Astrocyte of the cerebellum (primary cell): ENCODE data around the gene THUMPD2.
A peak's percentile ranks its signal among the peaks of the same experiment; 100 is the strongest.

Source experiments
- DNase-seq: peaks from one replicate; pipeline ENCODE4 v3.0.0-alpha.2; 2011; ENCODE audit warnings: low read depth
- H3K4me3 ChIP-seq: 2 replicates; pipeline ENCODE4 v1.5.1; 2011; ENCODE audit warnings: mild to moderate bottlenecking, low read depth, low read length, moderate library complexity
- CTCF ChIP-seq: IDR thresholded peaks from 2 replicates; pipeline ENCODE4 v1.5.1; 2012; ENCODE audit warnings: low read length, low read depth, moderate library complexity, mild to moderate bottlenecking; ENCODE audit errors: missing control alignments
- in situ Hi-C: cut with HindIII; loops from 2 replicates; pipeline ENCODE4 v1.10.0; 2017; ENCODE audit warnings: low sequenced_read_pairs

Gene THUMPD2

GRCh38 chr2:39737661-39738060, 41.4 kb downstream of the THUMPD2 start:
- peak; percentile 48 for DNase-seq
- no peak for TF ChIP-seq CTCF
- in situ Hi-C loops = no loop called here
- no peak overlapping the region for H3K4me3 ChIP-seq

- DNase-seq = peak; percentile 88
Measured at GRCh38 chr2:39736640-39737039, 42.4 kb downstream of the THUMPD2 start.

DNA sequence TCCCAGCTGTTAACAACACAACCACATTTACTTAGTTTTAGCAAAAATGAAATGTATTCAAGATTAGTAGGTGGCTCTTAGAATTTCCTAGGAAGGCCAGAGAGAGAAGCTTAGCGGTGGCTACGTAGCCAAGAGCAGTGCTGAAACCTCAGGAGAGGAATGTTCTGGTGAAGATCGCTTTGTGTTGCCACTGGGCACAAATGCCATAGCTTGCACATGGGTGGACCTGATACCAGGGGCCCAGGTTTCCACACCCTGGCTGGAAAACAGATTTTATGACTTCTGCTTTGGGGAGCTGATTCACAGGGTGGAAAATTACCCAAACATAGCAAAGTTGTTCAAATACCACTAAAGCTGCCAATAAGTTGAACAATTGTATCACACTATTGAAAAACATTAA, 43.4 kb downstream of the THUMPD2 start:
- no peak for TF ChIP-seq CTCF
- no peak overlapping the region for H3K4me3 ChIP-seq
- no peak for DNase-seq
- in situ Hi-C loops = no loop called here

More at GRCh38 chr2:39736640-39737039, 42.4 kb downstream of the THUMPD2 start:
- no peak for TF ChIP-seq CTCF
- in situ Hi-C loops = no loop called here
- no peak overlapping the region for H3K4me3 ChIP-seq

GRCh38 chr2:39734445-39734844, 44.6 kb downstream of the THUMPD2 start:
- no peak overlapping the region for H3K4me3 ChIP-seq
- in situ Hi-C loops = no loop called here
- no peak for DNase-seq
- TF ChIP-seq CTCF = no peak

GRCh38 chr2:39733070-39733674, 45.9 kb downstream of the THUMPD2 start:
- no peak for TF ChIP-seq CTCF
- in situ Hi-C loops = no loop called here
- DNase-seq = no peak
- H3K4me3 ChIP-seq = no peak overlapping the region

DNA sequence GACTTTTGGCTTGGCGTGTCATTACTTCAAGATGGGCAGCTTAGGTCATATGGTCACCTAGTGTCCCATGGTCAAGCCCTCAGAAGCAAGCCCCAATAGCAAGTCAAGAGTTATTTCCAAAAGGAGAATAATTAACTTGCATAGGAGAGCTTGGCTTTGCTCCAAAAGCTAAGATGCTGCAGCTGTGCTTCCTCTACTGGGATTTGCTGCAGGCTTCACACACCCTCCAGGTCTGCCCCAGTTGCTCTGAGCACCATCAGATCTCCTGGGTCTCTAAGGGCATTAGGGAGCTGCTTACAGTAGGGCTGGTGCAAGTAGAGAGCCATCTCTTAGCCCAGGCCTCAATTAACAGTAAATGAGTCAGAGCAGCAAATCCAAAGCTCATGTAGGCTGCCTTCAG, 46.6 kb downstream of the THUMPD2 start:
- no peak overlapping the region for H3K4me3 ChIP-seq
- DNase-seq = no peak
- TF ChIP-seq CTCF = no peak
- in situ Hi-C loops = no loop called here
